Psoas muscle (tissue), 8 donors: ENCODE measurements around the gene NTN5. TPM values are rescaled to one million over a fixed set of nuclear protein-coding genes. Genes with fewer than 3 reads are reported as not detected.

Experiments
- ATAC-seq, 4 donors: fragments of 200-7000 bp; cut with Tn5 transposase; one replicate each; pipeline ENCODE4 v1.9.1; 2020; ENCODE audit warnings: moderate library complexity in 3 of 4, mild to moderate bottlenecking in 2 of 4
- DNase-seq, 2 donors: peaks; one replicate each; pipeline ENCODE4 v3.0.0-alpha.2; 2020
- H3K27ac ChIP-seq: fragments of 200-600 bp; one replicate; pipeline ENCODE4 v1.8.0; 2022
- H3K27me3 ChIP-seq, 3 donors: fragments of 200-600 bp in 1 of 3; one replicate each; pipeline versions ENCODE4 v1.6.1 to v1.8.0; 2013 to 2022; ENCODE audit warnings: low read length in 2 of 3, mild to moderate bottlenecking in 2 of 3, moderate library complexity in 1 of 3; ENCODE audit not compliant: insufficient read depth in 3 of 3
- H3K36me3 ChIP-seq, 2 donors: fragments of 200-600 bp in 1 of 2; one replicate each; pipeline versions ENCODE4 v1.6.1 to v1.8.0; 2013 to 2022; ENCODE audit warnings: low read depth in 1 of 2, mild to moderate bottlenecking in 1 of 2, moderate library complexity in 1 of 2; ENCODE audit not compliant: insufficient read depth in 1 of 2
- H3K4me1 ChIP-seq: fragments of 200-600 bp; one replicate; pipeline ENCODE4 v1.8.0; 2022
- H3K4me3 ChIP-seq: fragments of 200-600 bp; one replicate; pipeline ENCODE4 v1.8.0; 2022; ENCODE audit warnings: mild to moderate bottlenecking
- H3K9me3 ChIP-seq: fragments of 200-600 bp; one replicate; pipeline ENCODE4 v1.8.0; 2022
- whole genome bisulfite sequencing, 3 donors: extraction: QIAGEN DNeasy Blood & Tissue Kit; methylation state at CpG; one replicate each; pipeline versions ENCODE4 v1.1.6 to v1.1.7; 2013; 5-methylcytosine and 5-hydroxymethylcytosine counted together
- intact Hi-C, 2 donors: fragments of 100-400 bp; cut with DNase I; formaldehyde crosslinking; loops; one replicate each; pipeline versions ENCODE4 v1.11.0 to v1.14.2; 2022
- polyA plus RNA-seq, 3 donors: library from polyadenylated mRNA; stranded (reverse); fragments of 200-250 nt; gene quantifications; one replicate each; pipeline ENCODE4 v1.2.3, GENCODE V29; 2013
- total RNA-seq, 4 donors: library from RNA; stranded (reverse); fragmentation: NEBNext Ultra II Directional in 2 of 4; extraction: Animal tissue kit (Norgen Biotek cat#: 25700) in 2 of 4; gene quantifications; one replicate each; pipeline versions ENCODE4 v1.2.1 to v1.2.4, GENCODE V29; 2021 to 2023
- TF ChIP-seq, protein P1 (sequence below): fragments of 200-600 bp; IDR thresholded peaks from one replicate; pipeline ENCODE4 v1.8.0; 2022; ENCODE audit warnings: antibody characterized with exemption
- donor health status: healthy with polysubstance abuse.
- donor health status: DM: no; HTN: no; CAD: no; lungs with moderate emphysema.
- donor health status: Bipolar disorder and iron deficiency.
- donor health status: healthy.
- donor health status: DM: yes; HTN: yes; CAD: no.
- donor health status: DM: no; HTN: no; CAD: no.
- donor health status: DM: no; HTN: no; CAD: no.
- donor health status: DM: yes; HTN: yes; CAD: no.

The NTN5 gene
- total and polyA plus RNA-seq, 7 donors: 0.04 to 0.21 TPM; not detected in 5

- TF ChIP-seq, protein P1, sequence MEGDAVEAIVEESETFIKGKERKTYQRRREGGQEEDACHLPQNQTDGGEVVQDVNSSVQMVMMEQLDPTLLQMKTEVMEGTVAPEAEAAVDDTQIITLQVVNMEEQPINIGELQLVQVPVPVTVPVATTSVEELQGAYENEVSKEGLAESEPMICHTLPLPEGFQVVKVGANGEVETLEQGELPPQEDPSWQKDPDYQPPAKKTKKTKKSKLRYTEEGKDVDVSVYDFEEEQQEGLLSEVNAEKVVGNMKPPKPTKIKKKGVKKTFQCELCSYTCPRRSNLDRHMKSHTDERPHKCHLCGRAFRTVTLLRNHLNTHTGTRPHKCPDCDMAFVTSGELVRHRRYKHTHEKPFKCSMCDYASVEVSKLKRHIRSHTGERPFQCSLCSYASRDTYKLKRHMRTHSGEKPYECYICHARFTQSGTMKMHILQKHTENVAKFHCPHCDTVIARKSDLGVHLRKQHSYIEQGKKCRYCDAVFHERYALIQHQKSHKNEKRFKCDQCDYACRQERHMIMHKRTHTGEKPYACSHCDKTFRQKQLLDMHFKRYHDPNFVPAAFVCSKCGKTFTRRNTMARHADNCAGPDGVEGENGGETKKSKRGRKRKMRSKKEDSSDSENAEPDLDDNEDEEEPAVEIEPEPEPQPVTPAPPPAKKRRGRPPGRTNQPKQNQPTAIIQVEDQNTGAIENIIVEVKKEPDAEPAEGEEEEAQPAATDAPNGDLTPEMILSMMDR: no peak
These were observed 1.3 kb downstream of the NTN5 start for GRCh38 chr19:48671446-48671995.

DNA sequence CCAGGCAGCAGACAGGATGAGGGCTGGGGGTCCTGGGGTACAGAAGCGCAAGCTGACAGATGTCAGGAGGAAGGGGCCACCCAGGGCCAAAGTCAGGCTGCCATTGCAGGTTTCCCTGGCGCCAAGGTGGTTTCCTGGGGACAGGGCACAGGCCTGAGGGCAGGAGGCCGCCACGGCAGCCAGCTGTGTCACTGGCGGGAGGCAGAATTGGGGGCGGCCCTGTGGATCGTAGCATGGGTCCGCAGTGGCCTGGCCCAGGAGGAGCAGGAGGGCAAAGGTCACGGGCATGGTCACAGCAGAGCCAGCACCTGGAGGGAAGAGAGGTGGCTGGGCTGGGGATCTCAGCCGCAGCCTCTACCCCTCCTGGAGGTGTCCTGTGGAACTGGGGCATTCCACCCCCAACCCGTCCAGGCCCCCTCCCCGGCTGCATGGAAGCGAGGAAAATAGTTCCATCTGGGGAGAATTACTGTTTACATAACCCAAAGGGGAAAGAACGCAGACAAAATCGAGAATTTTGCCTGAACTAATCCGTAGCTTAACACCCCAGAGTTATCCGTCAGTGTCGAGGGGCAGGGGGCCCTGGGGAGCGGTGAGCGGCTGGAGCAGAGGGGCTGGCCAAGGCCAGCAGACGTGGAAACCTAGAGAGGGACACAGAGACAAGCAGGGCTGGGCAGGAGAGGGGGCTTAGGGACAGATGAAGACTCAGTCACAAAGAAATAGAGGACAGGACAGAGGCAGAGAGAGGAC, 1.9 kb downstream of the NTN5 start:
- Histone ChIP-seq H3K4me3 (no peak overlapping the region), H3K27ac (no peak overlapping the region), H3K36me3 (no peaks in the 10 kb centered on the region), H3K9me3 (no peaks in the 10 kb centered on the region), H3K4me1 (peaks cover 9% of the 10 kb centered on the region), H3K27me3 (no peaks in the 10 kb centered on the region)
- intact Hi-C loops: loop anchor here (10.0 kb wide), 2 partner anchors 164 to 174 kb away; partner anchors contain the start of gene HSD17B14 (in 1 of the 2)
- ATAC-seq (no peak), DNase-seq (no peak)
- WGBS, 3 donors: 73 to 79% (median 75%) methylated on average over 20 to 21 of the region's 21 CpGs
- TF ChIP-seq, protein P1: no peak

More at GRCh38 chr19:48671446-48671995, 1.3 kb downstream of the NTN5 start:
- Histone ChIP-seq H3K36me3 (no peaks in the 10 kb centered on the region), H3K27ac (no peak overlapping the region), H3K9me3 (no peaks in the 10 kb centered on the region), H3K4me3 (no peak overlapping the region), H3K4me1 (peaks cover 9% of the 10 kb centered on the region), H3K27me3 (no peaks in the 10 kb centered on the region)
- 78 to 92% (median 84%) methylated on average over 8 to 10 of the region's 10 CpGs for WGBS, 3 donors
- no peak for ATAC-seq
- no peak for DNase-seq
- intact Hi-C loops: loop anchor here (10.0 kb wide), 2 partner anchors 163 to 173 kb away; partner anchors contain the start of gene HSD17B14 (in 1 of the 2)

DNA sequence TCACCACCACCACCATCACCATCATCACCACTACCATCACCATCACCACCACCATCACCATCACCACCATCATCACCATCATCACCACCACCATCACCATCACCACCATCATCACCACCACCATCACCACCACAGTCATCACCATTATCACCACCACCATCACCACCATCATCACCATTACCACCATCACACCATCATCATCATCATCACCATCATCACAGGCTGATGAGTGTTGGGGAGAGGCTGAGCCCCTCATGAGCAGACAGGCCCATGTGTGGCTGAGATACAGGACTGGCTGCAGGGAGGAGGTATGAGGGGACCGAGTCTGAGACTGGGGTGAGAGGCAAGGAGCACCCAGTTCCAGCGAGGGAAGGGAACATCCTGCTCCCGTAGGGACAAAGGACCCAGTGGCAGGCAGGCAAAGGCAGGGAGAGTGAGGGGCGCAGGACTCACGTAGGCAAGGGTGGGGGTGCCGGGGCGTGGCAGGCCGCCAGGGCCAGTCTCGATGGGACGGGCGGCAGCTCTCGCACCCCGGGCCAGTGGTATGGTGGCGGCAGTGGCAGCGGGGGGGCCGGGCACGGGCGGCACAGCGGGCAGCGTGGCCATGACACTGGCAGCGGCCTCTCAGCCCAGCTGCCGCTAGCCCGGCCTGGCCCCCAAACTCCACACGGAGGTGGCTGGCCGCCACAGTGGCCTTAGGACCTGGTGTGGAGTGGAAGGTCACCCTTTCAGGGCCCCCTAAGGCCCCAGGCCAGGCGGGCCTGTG, 2.7 kb downstream of the NTN5 start:
- ATAC-seq: no peak
- TF ChIP-seq, protein P1: no peak
- H3K4me1 ChIP-seq: peaks cover 2% of the 10 kb centered on the region
- no peak overlapping the region for H3K27ac ChIP-seq
- H3K4me3 ChIP-seq: no peak overlapping the region
- H3K27me3 ChIP-seq: no peaks in the 10 kb centered on the region
- H3K9me3 ChIP-seq: no peaks in the 10 kb centered on the region
- DNase-seq: no peak
- intact Hi-C loops: loop anchor here (10.0 kb wide), 2 partner anchors 165 to 175 kb away; partner anchors contain the start of gene HSD17B14 (in 1 of the 2)
- no peaks in the 10 kb centered on the region for H3K36me3 ChIP-seq
- WGBS, 3 donors: 60 to 80% (median 64%) methylated on average over 21 to 26 of the region's 26 CpGs

- no peak overlapping the region for H3K4me3 ChIP-seq
- H3K27ac ChIP-seq: no peak overlapping the region
- no peaks in the 10 kb centered on the region for H3K27me3 ChIP-seq
- H3K36me3 ChIP-seq: no peaks in the 10 kb centered on the region
- intact Hi-C loops: no loop called here
- H3K9me3 ChIP-seq: no peaks in the 10 kb centered on the region
- H3K4me1 ChIP-seq: no peaks in the 10 kb centered on the region
- DNase-seq (no peak), ATAC-seq (no peak)
- WGBS, 3 donors: 95 to 97% (median 95%) methylated on average over 2 of the region's 2 CpGs
- TF ChIP-seq, protein P1: no peak
These were observed 4.1 kb downstream of the NTN5 start for GRCh38 chr19:48668761-48669160.
